Inferior parietal cortex (tissue), 1 donor: ENCODE data around the gene CHST11.

ENCODE experiments used
- DNase-seq: peaks from one replicate; pipeline ENCODE4 v3.0.0-alpha.2; 2016; ENCODE audit errors: extremely low spot score

Gene CHST11

GRCh38 chr12:104694711-104695110 lies 238.0 kb downstream of the CHST11 start:
- DNase-seq: no peak

GRCh38 chr12:104695453-104696148 lies 238.9 kb downstream of the CHST11 start:
- DNase-seq: no peak

DNA sequence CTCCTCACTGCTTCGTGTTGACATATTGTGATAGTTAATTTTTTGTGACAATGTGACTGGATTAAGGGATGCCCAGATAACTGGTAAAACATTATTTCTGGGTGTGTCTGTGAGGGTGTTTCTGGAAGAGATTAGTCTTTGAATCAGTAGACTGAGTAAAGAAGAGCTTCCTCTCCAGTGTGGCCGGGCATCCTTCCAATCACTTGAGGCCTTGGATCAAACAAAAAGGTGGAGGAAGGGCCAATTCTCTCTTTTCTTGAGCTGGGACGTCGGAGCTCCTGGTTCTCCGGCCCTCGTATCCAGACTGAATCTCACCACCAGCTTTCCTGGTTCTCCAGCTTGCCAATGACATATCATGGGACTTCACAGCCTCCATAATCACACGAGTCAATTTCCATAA lies 240.4 kb downstream of the CHST11 start:
- DNase-seq: no peak

DNA sequence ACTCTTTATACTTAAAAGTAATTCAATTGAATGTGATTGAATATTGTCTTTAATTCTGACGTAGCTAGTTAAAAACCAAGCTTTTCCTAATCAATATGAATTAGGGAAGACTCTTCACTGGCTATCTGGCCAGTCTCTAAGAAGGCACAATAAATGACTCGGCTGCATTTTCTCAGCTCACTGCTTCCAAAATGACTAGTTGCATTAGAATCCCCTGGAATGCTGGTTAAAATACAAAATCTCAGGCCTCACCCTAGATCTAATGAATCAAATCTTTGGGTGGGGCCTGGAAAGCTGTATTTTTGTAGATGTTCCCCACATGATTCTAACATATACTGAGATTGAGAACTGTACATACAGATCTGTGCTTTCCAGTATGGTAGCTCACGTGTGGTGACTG lies 242.1 kb downstream of the CHST11 start:
- DNase-seq: no peak

DNA sequence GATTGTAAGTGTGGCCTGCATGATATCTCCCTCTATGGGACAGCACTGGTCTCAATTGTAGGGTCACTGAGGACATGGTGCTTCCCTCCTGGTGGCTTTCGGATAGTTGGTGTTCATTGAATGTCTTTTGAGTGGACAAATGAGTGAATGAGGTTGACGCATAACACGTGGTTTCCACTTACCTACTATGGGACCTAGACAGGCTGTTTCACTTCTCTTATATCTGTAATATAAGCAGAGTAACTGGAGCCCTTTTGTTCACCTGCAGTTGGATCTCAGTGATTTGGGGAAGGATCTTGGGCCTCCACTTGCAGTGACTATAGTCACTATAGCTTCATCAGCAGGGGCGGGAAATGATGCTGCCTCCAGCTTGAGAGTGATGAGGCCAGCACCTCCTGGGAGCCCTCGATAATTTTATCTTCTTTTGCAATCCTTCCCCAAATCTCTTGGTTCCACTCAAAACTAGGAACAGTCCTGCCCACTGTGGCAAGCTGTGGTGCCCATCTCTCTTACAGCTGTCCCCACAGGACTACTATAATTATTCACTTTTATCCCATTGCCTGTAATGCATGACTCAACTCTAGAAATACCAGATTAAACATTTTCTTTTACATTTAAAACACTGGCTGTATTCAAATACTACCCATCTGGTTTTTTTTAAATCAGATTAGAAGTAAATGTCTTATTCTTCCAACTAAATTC lies 242.9 kb downstream of the CHST11 start:
- DNase-seq: no peak

GRCh38 chr12:104700324-104700723 lies 243.6 kb downstream of the CHST11 start:
- no peak for DNase-seq

- no peak for DNase-seq
These were observed 244.6 kb downstream of the CHST11 start for GRCh38 chr12:104701301-104701700.

- DNase-seq: no peak
These were observed 245.0 kb downstream of the CHST11 start for GRCh38 chr12:104701756-104702155.

DNA sequence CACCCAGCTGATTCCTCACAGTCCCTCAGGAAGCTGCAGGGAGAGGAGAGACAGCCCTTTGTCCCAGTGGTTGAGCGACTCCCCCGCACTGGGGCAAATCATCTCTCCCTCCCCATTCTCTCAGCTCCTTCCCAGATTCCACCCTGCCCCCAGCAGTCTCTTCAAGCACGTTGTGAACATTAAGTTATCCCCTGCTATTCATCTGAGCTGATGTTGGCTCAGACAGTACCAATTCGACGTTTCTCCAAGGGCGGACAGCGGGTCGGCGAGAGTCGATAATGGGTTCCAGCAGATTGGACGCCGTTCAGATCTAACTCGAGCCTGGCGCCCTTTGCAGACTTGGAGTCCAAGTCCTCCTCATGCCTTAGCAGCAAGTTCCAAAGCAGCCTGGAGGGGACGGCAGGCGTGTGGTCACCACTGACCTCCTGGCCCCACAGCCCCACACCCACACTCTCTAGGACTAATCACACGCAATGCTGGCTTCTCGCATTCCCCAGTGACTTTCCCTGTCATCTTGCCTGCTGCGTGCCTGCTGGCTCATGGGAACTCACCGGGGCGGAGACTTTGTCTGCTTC lies 245.9 kb downstream of the CHST11 start:
- no peak for DNase-seq

- no peak for DNase-seq
These were observed 246.6 kb downstream of the CHST11 start for GRCh38 chr12:104703372-104703771.

- DNase-seq: no peak
These were observed 247.6 kb downstream of the CHST11 start for GRCh38 chr12:104704224-104704779.

DNA sequence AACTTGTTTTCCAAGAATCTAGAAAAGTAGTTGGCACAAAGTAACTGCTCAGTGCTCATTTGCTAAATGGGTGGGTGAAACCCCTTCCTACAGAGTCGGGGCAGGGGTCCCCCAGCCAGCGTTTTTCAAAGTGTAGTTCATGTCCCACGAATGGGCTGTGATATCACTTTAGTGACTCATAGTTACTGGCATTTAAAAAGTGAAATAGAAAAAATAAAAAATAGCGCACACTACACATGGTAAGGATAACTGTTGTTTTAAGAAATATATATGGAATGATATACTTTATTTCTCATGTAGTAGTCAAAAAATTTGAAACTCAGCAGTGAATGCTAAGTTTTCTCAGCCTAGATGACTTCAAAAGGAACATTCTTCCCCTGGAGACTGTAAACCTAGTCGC lies 250.4 kb downstream of the CHST11 start:
- no peak for DNase-seq

DNA sequence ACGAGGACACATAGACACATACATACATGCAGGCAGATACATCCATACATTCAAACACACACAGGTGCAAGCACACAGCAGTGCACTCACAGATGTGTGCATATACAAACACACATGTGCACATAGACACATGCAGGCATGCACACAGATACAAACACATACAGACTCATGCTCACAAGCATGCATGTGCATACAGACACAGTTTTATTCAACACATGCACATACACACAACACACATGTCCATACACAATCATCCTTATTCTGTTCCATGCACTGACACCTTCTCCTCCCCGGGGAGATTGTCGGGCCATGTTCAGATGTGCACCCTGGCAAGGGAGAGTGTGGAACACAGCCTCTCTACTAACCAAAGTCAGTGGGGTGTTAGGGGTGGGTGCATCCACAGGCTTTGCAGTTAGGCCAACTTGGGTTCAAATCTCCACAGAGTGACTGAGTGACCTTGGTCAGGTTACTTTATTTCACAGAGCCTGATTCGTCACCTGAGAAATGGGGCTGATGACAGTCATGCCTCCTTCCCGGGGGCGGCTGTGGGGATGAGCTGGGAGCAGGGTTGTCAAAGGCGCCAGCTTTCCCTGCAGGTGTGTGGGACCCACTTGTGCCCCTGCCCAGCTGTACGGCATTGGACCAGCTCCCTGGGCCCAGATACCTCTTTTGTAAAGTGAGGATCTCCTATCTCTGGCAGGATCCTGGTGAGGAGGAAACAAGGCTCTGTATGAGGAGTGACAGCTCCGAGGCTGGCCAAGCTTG lies 251.2 kb downstream of the CHST11 start:
- no peak for DNase-seq

GRCh38 chr12:104708891-104709290 lies 252.1 kb downstream of the CHST11 start:
- no peak for DNase-seq

DNA sequence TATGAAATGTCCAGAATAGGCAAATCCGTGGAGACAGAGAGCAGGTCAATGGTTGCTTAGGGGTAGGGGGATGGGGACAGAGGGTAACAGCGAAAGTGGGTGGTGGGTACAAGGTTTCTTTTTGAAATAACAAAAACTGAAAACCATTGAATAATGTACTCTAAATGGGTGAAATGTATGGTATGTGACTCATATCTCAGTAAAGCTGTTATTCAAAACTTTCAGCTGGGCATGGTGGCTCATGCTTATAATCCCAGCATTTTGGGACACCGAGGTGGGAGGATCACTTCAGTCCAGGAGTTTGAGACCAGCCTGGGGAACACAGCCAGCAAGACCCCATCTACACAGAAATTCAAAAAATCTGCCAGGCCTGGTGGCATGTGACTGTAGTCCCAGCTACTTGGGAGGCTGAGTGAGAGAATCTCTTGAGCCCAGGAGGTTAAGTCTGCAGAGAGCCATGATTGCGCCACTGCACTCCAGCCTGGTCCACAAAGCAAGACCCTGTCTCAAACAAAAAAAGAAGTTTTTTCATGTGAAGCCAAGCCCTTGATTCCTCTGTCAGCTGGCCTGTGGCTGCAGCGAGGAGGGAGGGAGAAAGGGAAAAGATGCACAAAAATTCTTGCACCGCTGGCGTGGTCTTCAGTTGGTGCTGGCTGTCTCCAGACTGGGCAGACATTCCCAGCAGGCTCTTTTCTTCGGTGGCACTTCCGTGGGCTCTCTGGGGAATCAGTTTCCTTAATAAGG lies 253.1 kb downstream of the CHST11 start:
- no peak for DNase-seq

DNA sequence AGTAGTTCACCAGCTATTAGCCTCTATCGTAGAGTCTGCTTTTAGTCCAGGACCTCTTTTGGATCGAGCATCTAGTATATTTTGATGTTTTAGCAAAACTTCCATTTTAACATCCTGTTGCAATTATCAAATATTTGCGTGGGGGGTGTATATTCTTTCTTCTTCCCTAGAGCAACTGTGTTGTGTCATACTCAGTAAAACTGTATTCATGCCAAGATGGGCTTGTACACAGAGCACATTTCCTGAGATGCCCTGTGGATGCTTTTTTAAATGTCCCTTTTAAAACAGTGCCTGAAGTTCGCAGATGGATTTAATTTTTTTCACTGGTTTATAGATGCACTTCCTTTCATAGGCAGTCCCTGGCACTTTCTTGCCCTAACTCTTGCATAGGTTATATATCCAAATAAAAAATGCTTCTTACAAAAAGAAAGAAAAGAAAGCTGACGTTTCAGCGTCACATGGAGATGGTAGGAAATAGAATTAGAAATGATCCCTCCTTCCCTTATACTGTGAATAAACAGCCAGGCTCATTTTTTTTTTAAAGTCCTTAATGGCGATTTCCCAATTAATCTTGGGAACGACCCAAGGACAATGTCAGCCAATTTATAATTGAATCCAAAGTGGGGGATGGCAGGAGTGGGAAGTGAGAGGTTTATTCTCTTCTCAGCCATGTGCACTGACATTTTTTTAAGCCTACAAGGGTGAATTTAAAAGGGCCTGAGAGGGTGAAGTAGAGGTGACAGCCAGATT lies 254.4 kb downstream of the CHST11 start:
- DNase-seq: peak; percentile 28

DNA sequence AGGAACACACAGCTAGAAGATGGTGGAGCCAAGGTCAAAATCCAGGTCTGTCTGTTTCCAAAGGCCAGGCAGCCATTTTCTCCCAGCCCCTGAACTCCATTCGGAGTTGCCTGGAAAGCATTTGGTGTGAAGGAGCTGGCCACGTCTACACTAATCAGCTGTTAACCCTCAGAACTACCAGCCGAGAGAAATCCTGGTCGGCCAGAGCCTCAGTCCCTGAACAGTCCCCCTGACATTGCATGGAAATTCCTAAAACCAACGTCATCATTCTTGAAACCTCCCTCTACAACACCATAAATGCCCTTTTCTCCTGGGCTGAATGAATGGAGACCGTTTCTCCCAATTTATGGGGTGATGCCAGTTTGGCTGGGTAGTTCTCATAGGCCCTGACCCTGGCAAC lies 255.7 kb downstream of the CHST11 start:
- DNase-seq: no peak

DNA sequence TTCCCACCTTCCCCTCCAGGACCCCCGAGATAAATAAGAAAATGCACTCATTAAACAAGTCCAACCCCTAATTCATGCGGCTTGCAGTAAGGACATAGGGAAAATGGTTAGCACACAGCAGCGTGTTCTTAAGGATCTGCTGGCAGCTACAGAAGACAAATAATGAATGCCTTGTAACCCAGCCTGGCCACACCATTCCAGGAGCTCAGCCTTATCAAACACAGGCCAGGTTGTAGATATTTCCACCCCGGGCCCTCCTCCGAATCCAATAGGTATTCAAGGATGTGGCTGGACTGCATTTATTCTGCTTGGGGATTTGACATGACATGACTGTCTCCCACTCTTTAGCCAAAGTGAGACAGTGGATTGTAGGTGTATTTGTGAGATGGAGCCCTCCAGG lies 256.2 kb downstream of the CHST11 start:
- no peak for DNase-seq

DNA sequence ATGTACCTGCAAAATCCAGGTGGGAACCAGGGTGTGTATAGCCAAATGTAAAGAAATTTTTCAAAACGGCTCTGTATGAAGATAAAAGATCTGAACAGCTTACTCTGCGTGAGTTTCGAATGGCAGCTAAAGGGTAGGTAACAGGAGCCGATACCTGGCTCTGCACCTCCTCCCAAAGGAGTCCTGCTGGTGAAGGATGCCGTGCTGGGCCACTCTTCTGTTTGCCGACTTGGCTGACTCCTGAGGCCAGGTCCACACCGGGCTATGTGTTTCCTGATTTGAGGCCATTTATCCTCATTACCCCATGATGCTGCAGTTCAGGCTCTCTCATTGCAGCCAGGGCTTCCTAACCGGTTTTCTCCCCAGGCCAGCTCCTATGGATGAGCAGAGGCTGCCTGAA lies 256.7 kb downstream of the CHST11 start:
- DNase-seq: no peak

DNA sequence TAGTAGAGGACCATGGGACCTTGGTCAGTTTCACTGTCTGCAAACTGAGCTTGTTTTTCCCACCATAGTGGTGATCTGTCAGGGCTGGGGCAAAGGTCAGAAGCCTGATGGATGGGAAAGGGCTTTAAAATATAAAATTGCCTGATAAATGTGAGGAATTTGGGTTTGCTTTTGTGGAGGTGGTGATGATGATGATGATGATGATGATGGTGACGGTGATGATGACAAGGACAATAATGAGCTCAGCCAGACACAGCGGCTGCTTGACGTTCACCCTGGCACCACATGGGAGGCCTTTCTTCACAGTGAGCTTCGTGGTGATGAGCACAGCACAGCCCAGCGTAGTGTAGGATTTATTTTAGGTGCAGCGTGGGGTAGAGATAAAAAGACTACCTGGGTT lies 257.6 kb downstream of the CHST11 start:
- no peak for DNase-seq

DNA sequence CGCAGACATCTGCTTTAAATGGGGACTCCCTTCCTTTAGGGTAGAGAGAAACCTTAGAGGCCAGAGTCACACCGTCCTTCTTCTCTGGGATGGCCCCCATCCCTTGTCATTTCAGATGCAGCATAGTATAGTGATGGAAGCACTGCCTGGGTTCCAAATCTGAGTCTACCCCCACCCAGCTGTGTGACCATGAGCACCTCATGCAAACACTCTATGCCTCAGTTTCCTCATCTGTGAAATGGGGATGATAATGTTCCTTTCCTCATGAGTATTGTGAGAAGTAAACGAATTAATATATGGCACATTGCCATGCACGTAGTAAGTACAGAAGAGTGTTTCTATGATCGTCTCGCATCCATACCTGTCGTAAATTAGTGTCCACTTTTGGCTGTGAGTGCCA lies 259.4 kb downstream of the CHST11 start:
- no peak for DNase-seq
